ENCODE measurements around the gene RAMP2. TPM values are rescaled to one million over a fixed set of nuclear protein-coding genes. Genes with fewer than 3 reads are reported as not detected.
"Not testable (repeated sequence)": the region's sequence is repeated elsewhere in the genome, so short reads cannot be mapped to it uniquely, and the experiment has no call there.

RAMP2 gene
- total RNA-seq, 2 donors from 2014 or later, result not detected

- Mint-ChIP-seq H3K27ac (no peak overlapping the region), H3K4me1 (no peaks in the 10 kb centered on the region), H3K4me3 (no peak overlapping the region), H3K27me3 (peaks cover 21% of the 10 kb centered on the region), H3K36me3 (ENCODE audit: low read depth) (no peaks in the 10 kb centered on the region), H3K9me3 (no peaks in the 10 kb centered on the region)
- ATAC-seq (replicated peaks), result no peak
These were observed 9.4 kb upstream of the RAMP2 start for GRCh38 chr17:42751628-42752027.

- no peak for ATAC-seq (replicated peaks)
- Mint-ChIP-seq H3K4me1 (no peaks in the 10 kb centered on the region), H3K27ac (no peak overlapping the region), H3K9me3 (no peaks in the 10 kb centered on the region), H3K36me3 (ENCODE audit: low read depth) (no peaks in the 10 kb centered on the region), H3K27me3 (peaks cover 28% of the 10 kb centered on the region), H3K4me3 (no peak overlapping the region)
These were observed 6.2 kb upstream of the RAMP2 start for GRCh38 chr17:42754782-42755181.

- H3K27ac Mint-ChIP-seq, result no peak overlapping the region
- peaks cover 53% of the 10 kb centered on the region for H3K27me3 Mint-ChIP-seq
- no peaks in the 10 kb centered on the region for H3K36me3 Mint-ChIP-seq (ENCODE audit: low read depth)
- no peaks in the 10 kb centered on the region for H3K9me3 Mint-ChIP-seq
- H3K4me3 Mint-ChIP-seq, result peak overlapping the region; percentile 55
- peak; percentile 54 for ATAC-seq (replicated peaks)
- H3K4me1 Mint-ChIP-seq, result no peaks in the 10 kb centered on the region
These were observed 910 bp upstream of the RAMP2 start for GRCh38 chr17:42759982-42760651.

- Mint-ChIP-seq H3K36me3 (ENCODE audit: low read depth) (no peaks in the 10 kb centered on the region), H3K27me3 (peaks cover 52% of the 10 kb centered on the region), H3K4me1 (no peaks in the 10 kb centered on the region), H3K4me3 (peak overlapping the region; percentile 42), H3K9me3 (no peaks in the 10 kb centered on the region), H3K27ac (no peak overlapping the region)
- ATAC-seq (replicated peaks), result no peak
These were observed 611 bp downstream of the RAMP2 start for GRCh38 chr17:42761638-42762037.

- no peak overlapping the region for H3K27ac Mint-ChIP-seq
- no peaks in the 10 kb centered on the region for H3K4me1 Mint-ChIP-seq
- ATAC-seq (replicated peaks), result no peak
- peaks cover 37% of the 10 kb centered on the region for H3K27me3 Mint-ChIP-seq
- H3K9me3 Mint-ChIP-seq, result no peaks in the 10 kb centered on the region
- H3K4me3 Mint-ChIP-seq, result no peak overlapping the region
- no peaks in the 10 kb centered on the region for H3K36me3 Mint-ChIP-seq (ENCODE audit: low read depth)
These were observed 5.1 kb downstream of the RAMP2 start for GRCh38 chr17:42766124-42766523.

- ATAC-seq (replicated peaks), result no peak
- H3K27me3 Mint-ChIP-seq, result peaks cover 27% of the 10 kb centered on the region
- no peak overlapping the region for H3K27ac Mint-ChIP-seq
- peaks cover 7% of the 10 kb centered on the region for H3K4me1 Mint-ChIP-seq
- H3K9me3 Mint-ChIP-seq, result no peaks in the 10 kb centered on the region
- no peaks in the 10 kb centered on the region for H3K36me3 Mint-ChIP-seq (ENCODE audit: low read depth)
- H3K4me3 Mint-ChIP-seq, result no peak overlapping the region
These were observed 6.5 kb downstream of the RAMP2 start for GRCh38 chr17:42767512-42767911.

GRCh38 chr17:42768006-42768405, 7.0 kb downstream of the RAMP2 start:
- H3K4me1 Mint-ChIP-seq; H3K4me3 Mint-ChIP-seq; H3K27ac Mint-ChIP-seq; H3K36me3 Mint-ChIP-seq (ENCODE audit: low read depth); ATAC-seq (replicated peaks); H3K9me3 Mint-ChIP-seq: not testable (repeated sequence)
- peaks cover 22% of the 10 kb centered on the region for H3K27me3 Mint-ChIP-seq

GRCh38 chr17:42769964-42770363, 8.9 kb downstream of the RAMP2 start:
- not testable (repeated sequence) for H3K9me3 Mint-ChIP-seq; H3K4me1 Mint-ChIP-seq; H3K4me3 Mint-ChIP-seq; H3K27ac Mint-ChIP-seq; ATAC-seq (replicated peaks)
- peaks cover 12% of the 10 kb centered on the region for H3K27me3 Mint-ChIP-seq
- peaks cover 11% of the 10 kb centered on the region for H3K36me3 Mint-ChIP-seq (ENCODE audit: low read depth)

GRCh38 chr17:42772945-42773289, 11.9 kb downstream of the RAMP2 start:
- ATAC-seq (replicated peaks), result peak; percentile 2

GRCh38 chr17:42773290-42774035, 12.4 kb downstream of the RAMP2 start, which contains the start of gene VPS25:
TSS of gene VPS25 (plus strand) at chr17:42773449. CDS start at chr17:42773476, 27 bp downstream.
- Mint-ChIP-seq H3K4me3 (peak within 1 kb of the TSS; percentile 97), H3K27ac (peak within 1 kb of the TSS; percentile 96), H3K9me3 (no peaks in the 10 kb centered on the region), H3K4me1 (peaks cover 8% of the 10 kb centered on the region), H3K36me3 (ENCODE audit: low read depth) (peaks cover 45% of the 10 kb centered on the region), H3K27me3 (no peaks in the 10 kb centered on the region)
- ATAC-seq (replicated peaks), result peak; percentile 99

More at GRCh38 chr17:42772945-42773289, 11.9 kb downstream of the RAMP2 start:
- H3K4me3 Mint-ChIP-seq, result peak overlapping the region; percentile 97
- peaks cover 8% of the 10 kb centered on the region for H3K4me1 Mint-ChIP-seq
- H3K9me3 Mint-ChIP-seq, result no peaks in the 10 kb centered on the region
- H3K27me3 Mint-ChIP-seq, result peaks cover under 1% of the 10 kb centered on the region
- H3K36me3 Mint-ChIP-seq (ENCODE audit: low read depth), result peaks cover 40% of the 10 kb centered on the region
- peak overlapping the region; percentile 96 for H3K27ac Mint-ChIP-seq

GRCh38 chr17:42774066-42774745, 13.2 kb downstream of the RAMP2 start:
- no peak for ATAC-seq (replicated peaks)
- Mint-ChIP-seq H3K27ac (peak overlapping the region; percentile 96), H3K4me1 (peaks cover 8% of the 10 kb centered on the region), H3K36me3 (ENCODE audit: low read depth) (peaks cover 53% of the 10 kb centered on the region), H3K27me3 (no peaks in the 10 kb centered on the region), H3K9me3 (no peaks in the 10 kb centered on the region), H3K4me3 (peak overlapping the region; percentile 97)

- no peak for ATAC-seq (replicated peaks)
- H3K36me3 Mint-ChIP-seq (ENCODE audit: low read depth), result peaks cover 61% of the 10 kb centered on the region
- H3K27ac Mint-ChIP-seq, result no peak overlapping the region
- no peak overlapping the region for H3K4me3 Mint-ChIP-seq
- no peaks in the 10 kb centered on the region for H3K27me3 Mint-ChIP-seq
- peaks cover 8% of the 10 kb centered on the region for H3K4me1 Mint-ChIP-seq
- H3K9me3 Mint-ChIP-seq, result no peaks in the 10 kb centered on the region
These were observed 14.6 kb downstream of the RAMP2 start for GRCh38 chr17:42775534-42776098.

GRCh38 chr17:42778570-42778969, 17.5 kb downstream of the RAMP2 start:
- no peak for ATAC-seq (replicated peaks)
- Mint-ChIP-seq H3K9me3 (no peaks in the 10 kb centered on the region), H3K27ac (no peak overlapping the region), H3K4me1 (peaks cover 10% of the 10 kb centered on the region), H3K27me3 (peaks cover 16% of the 10 kb centered on the region), H3K4me3 (no peak overlapping the region), H3K36me3 (ENCODE audit: low read depth) (peaks cover 56% of the 10 kb centered on the region)

GRCh38 chr17:42779304-42779935, 18.4 kb downstream of the RAMP2 start:
- no peak overlapping the region for H3K27ac Mint-ChIP-seq
- H3K36me3 Mint-ChIP-seq (ENCODE audit: low read depth), result peaks cover 54% of the 10 kb centered on the region
- H3K27me3 Mint-ChIP-seq, result peaks cover 22% of the 10 kb centered on the region
- H3K9me3 Mint-ChIP-seq, result no peaks in the 10 kb centered on the region
- no peak overlapping the region for H3K4me3 Mint-ChIP-seq
- H3K4me1 Mint-ChIP-seq, result peaks cover 11% of the 10 kb centered on the region
- no peak for ATAC-seq (replicated peaks)

Data from activated T-helper 17 cell treated with anti-CD3 and anti-CD28 coated beads, Interleukin-2, amount 50 U/mL, for 72 hours (primary cell).